OCI-LY1 (cell line): ENCODE data around the gene OSBPL2.

Experiments
- H2AFZ ChIP-seq: fragments of 200-600 bp; sonication (generic), shearing (Covaris generic); 2 replicates; pipeline ENCODE4 v1.6.0; 2014; ENCODE audit warnings: antibody characterized with exemption, mild to moderate bottlenecking, low read length
- H3F3A ChIP-seq: fragments of 200-600 bp; sonication (generic), shearing (Covaris generic); 2 replicates; pipeline ENCODE4 v1.6.0; 2014; ENCODE audit warnings: mild to moderate bottlenecking, antibody characterized with exemption, low read length, moderate library complexity; ENCODE audit not compliant: insufficient read depth
- H3K27ac ChIP-seq: fragments of 200-600 bp; sonication (generic); 2 replicates; pipeline ENCODE4 v1.5.1; 2014; ENCODE audit warnings: low read length, mixed run types, mild to moderate bottlenecking, low read depth; ENCODE audit not compliant: poor library complexity, severe bottlenecking
- H3K27me3 ChIP-seq: fragments of 200-600 bp; sonication (generic); 2 replicates; pipeline ENCODE4 v1.6.0; 2014; ENCODE audit warnings: antibody characterized with exemption, mild to moderate bottlenecking, low read length, moderate library complexity; ENCODE audit not compliant: insufficient read depth
- H3K36me3 ChIP-seq: fragments of 200-600 bp; sonication (generic); 2 replicates; pipeline ENCODE4 v1.6.1; 2014; ENCODE audit warnings: mild to moderate bottlenecking, antibody characterized with exemption, low read length, moderate library complexity, mixed read lengths; ENCODE audit not compliant: insufficient read depth
- H3K4me1 ChIP-seq: fragments of 200-600 bp; sonication (generic); 2 replicates; pipeline ENCODE4 v1.5.1; 2014; ENCODE audit warnings: mild to moderate bottlenecking, low read length, moderate library complexity; ENCODE audit not compliant: insufficient read depth, severe bottlenecking
- H3K4me2 ChIP-seq: fragments of 200-600 bp; sonication (generic), shearing (Covaris generic); 2 replicates; pipeline ENCODE4 v1.6.1; 2014; ENCODE audit warnings: low read length
- H3K4me3 ChIP-seq: fragments of 200-600 bp; sonication (generic); 2 replicates; pipeline ENCODE4 v1.5.1; 2014; ENCODE audit warnings: low read length, low read depth, mild to moderate bottlenecking, mixed read lengths; ENCODE audit not compliant: poor library complexity, severe bottlenecking
- H3K79me2 ChIP-seq: fragments of 200-600 bp; shearing (Covaris generic); 2 replicates; pipeline ENCODE4 v1.6.1; 2016; ENCODE audit warnings: mixed run types, low read length, mixed read lengths; ENCODE audit not compliant: insufficient read depth
- H3K9ac ChIP-seq: fragments of 200-600 bp; sonication (generic), shearing (Covaris generic); 2 replicates; pipeline ENCODE4 v1.6.1; 2014; ENCODE audit warnings: mild to moderate bottlenecking, low read length, mixed read lengths
- H3K9me2 ChIP-seq: fragments of 200-600 bp; sonication (generic), shearing (Covaris generic); 2 replicates; pipeline ENCODE4 v1.6.1; 2014; ENCODE audit warnings: low read depth, mild to moderate bottlenecking, low read length, mixed read lengths
- H3K9me3 ChIP-seq: fragments of 200-600 bp; shearing (Covaris generic); 2 replicates; pipeline ENCODE4 v1.6.1; 2014; ENCODE audit warnings: low read length, mixed read lengths
- H4K20me1 ChIP-seq: fragments of 200-600 bp; sonication (generic), shearing (Covaris generic); 2 replicates; pipeline ENCODE4 v1.6.0; 2016; ENCODE audit warnings: mild to moderate bottlenecking, low read length; ENCODE audit not compliant: insufficient read depth
- EZH2 ChIP-seq: fragments of 200-600 bp; sonication (generic), shearing (Covaris generic); IDR thresholded peaks from 2 replicates; pipeline ENCODE4 v1.8.0; 2017; ENCODE audit warnings: borderline replicate concordance, mixed run types, mild to moderate bottlenecking, antibody characterized with exemption, low read length, moderate library complexity, mixed read lengths
- TF ChIP-seq, protein P1 (sequence below): fragments of 200-600 bp; sonication (generic), shearing (Covaris generic); IDR thresholded peaks from 2 replicates; pipeline ENCODE4 v1.5.1; 2017; ENCODE audit warnings: mild to moderate bottlenecking, antibody characterized with exemption, low read length, moderate library complexity, mixed read lengths

OSBPL2 gene

GRCh38 chr20:62288535-62289105, 50.3 kb downstream of the OSBPL2 start:
- Histone ChIP-seq H2AFZ (no peak overlapping the region), H3K4me2 (no peak overlapping the region), H3K9ac (no peak overlapping the region), H3K4me1 (peaks cover 9% of the 10 kb centered on the region), H3K36me3 (peaks cover 31% of the 10 kb centered on the region), H3K27me3 (no peaks in the 10 kb centered on the region), H3F3A (no peaks in the 10 kb centered on the region), H3K9me3 (no peaks in the 10 kb centered on the region), H3K9me2 (no peaks in the 10 kb centered on the region), H3K79me2 (no peaks in the 10 kb centered on the region), H4K20me1 (no peaks in the 10 kb centered on the region), H3K4me3 (no peak overlapping the region), H3K27ac (no peak overlapping the region)
- TF ChIP-seq EZH2: no peak
- TF ChIP-seq, protein P1, sequence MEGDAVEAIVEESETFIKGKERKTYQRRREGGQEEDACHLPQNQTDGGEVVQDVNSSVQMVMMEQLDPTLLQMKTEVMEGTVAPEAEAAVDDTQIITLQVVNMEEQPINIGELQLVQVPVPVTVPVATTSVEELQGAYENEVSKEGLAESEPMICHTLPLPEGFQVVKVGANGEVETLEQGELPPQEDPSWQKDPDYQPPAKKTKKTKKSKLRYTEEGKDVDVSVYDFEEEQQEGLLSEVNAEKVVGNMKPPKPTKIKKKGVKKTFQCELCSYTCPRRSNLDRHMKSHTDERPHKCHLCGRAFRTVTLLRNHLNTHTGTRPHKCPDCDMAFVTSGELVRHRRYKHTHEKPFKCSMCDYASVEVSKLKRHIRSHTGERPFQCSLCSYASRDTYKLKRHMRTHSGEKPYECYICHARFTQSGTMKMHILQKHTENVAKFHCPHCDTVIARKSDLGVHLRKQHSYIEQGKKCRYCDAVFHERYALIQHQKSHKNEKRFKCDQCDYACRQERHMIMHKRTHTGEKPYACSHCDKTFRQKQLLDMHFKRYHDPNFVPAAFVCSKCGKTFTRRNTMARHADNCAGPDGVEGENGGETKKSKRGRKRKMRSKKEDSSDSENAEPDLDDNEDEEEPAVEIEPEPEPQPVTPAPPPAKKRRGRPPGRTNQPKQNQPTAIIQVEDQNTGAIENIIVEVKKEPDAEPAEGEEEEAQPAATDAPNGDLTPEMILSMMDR: no peak

DNA sequence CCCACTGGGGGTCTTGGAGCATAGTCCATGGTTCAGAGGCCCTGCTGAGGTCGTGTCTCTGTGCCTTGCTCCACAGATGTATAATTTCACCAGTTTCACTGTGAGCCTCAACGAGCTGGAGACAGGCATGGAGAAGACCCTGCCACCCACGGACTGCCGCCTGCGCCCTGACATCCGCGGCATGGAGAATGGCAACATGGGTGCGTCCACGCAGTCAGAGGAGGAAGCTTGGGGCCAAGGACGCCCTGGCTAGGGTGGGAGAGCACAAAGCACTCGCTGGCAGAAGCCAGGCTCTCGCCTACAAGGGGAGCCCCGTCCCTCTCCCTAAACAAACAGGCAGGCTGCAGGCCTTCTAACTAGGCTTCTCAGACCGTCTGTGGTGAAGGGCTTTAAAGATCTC, 50.8 kb downstream of the OSBPL2 start:
- H4K20me1 ChIP-seq: no peaks in the 10 kb centered on the region
- H3K4me2 ChIP-seq: no peak overlapping the region
- no peaks in the 10 kb centered on the region for H3K9me2 ChIP-seq
- peaks cover 31% of the 10 kb centered on the region for H3K36me3 ChIP-seq
- H3K79me2 ChIP-seq: no peaks in the 10 kb centered on the region
- no peak overlapping the region for H3K4me3 ChIP-seq
- no peak overlapping the region for H3K27ac ChIP-seq
- no peak overlapping the region for H2AFZ ChIP-seq
- no peak overlapping the region for H3K9ac ChIP-seq
- TF ChIP-seq, protein P1: no peak
- TF ChIP-seq EZH2: no peak
- H3F3A ChIP-seq: no peaks in the 10 kb centered on the region
- H3K4me1 ChIP-seq: peaks cover 14% of the 10 kb centered on the region
- H3K9me3 ChIP-seq: no peaks in the 10 kb centered on the region
- no peaks in the 10 kb centered on the region for H3K27me3 ChIP-seq

- H3K9me2 ChIP-seq: no peaks in the 10 kb centered on the region
- no peak overlapping the region for H3K4me2 ChIP-seq
- no peaks in the 10 kb centered on the region for H3F3A ChIP-seq
- no peak overlapping the region for H3K9ac ChIP-seq
- no peak overlapping the region for H2AFZ ChIP-seq
- TF ChIP-seq, protein P1: no peak
- TF ChIP-seq EZH2: no peak
- peaks cover 26% of the 10 kb centered on the region for H3K36me3 ChIP-seq
- no peak overlapping the region for H3K4me3 ChIP-seq
- no peaks in the 10 kb centered on the region for H3K27me3 ChIP-seq
- H3K9me3 ChIP-seq: no peaks in the 10 kb centered on the region
- H4K20me1 ChIP-seq: no peaks in the 10 kb centered on the region
- H3K79me2 ChIP-seq: no peaks in the 10 kb centered on the region
- peaks cover 20% of the 10 kb centered on the region for H3K4me1 ChIP-seq
- no peak overlapping the region for H3K27ac ChIP-seq
Measured at GRCh38 chr20:62289898-62290297, 51.6 kb downstream of the OSBPL2 start.
